Skeletal muscle satellite cell (primary cell): ENCODE results near the gene CRYBG2.
A peak's percentile ranks its signal among the peaks of the same experiment; 100 is the strongest.

Experiments
- H3K27me3 ChIP-seq: 2 replicates; pipeline ENCODE4 v1.7.0; 2013; ENCODE audit warnings: low read length; ENCODE audit not compliant: control insufficient read depth, insufficient read depth
- H3K36me3 ChIP-seq: 2 replicates; pipeline ENCODE4 v1.7.0; 2013; ENCODE audit warnings: mild to moderate bottlenecking, control low read depth, low read length; ENCODE audit not compliant: insufficient read depth
- H3K4me1 ChIP-seq: 2 replicates; pipeline ENCODE4 v1.7.0; 2013; ENCODE audit warnings: low read length; ENCODE audit not compliant: control insufficient read depth, insufficient read depth
- H3K4me2 ChIP-seq: 2 replicates; pipeline ENCODE4 v1.7.0; 2013; ENCODE audit warnings: mild to moderate bottlenecking, low read length
- H3K4me3 ChIP-seq: 2 replicates; pipeline ENCODE4 v1.7.0; 2013; ENCODE audit warnings: low read length
- H3K9ac ChIP-seq: 2 replicates; pipeline ENCODE4 v1.7.0; 2013; ENCODE audit warnings: mild to moderate bottlenecking, low read depth, low read length, moderate library complexity
- H3K9me3 ChIP-seq: replicated peaks from 2 replicates; pipeline ENCODE4 v1.7.0; 2013; ENCODE audit warnings: mild to moderate bottlenecking, control low read depth, low read length

CRYBG2 gene

GRCh38 chr1:26274801-26275425, 79.0 kb downstream of the CRYBG2 start:
- Histone ChIP-seq H3K9ac (peak overlapping the region; percentile 28), H3K9me3 (no peaks in the 10 kb centered on the region), H3K36me3 (peaks cover 38% of the 10 kb centered on the region), H3K4me2 (no peak overlapping the region), H3K4me3 (no peak overlapping the region), H3K4me1 (peaks cover 55% of the 10 kb centered on the region), H3K27me3 (no peaks in the 10 kb centered on the region)
